Measurements from ENCODE around the gene RPL15.
A peak's percentile ranks its signal among the peaks of the same experiment; 100 is the strongest.

The RPL15 gene

DNA sequence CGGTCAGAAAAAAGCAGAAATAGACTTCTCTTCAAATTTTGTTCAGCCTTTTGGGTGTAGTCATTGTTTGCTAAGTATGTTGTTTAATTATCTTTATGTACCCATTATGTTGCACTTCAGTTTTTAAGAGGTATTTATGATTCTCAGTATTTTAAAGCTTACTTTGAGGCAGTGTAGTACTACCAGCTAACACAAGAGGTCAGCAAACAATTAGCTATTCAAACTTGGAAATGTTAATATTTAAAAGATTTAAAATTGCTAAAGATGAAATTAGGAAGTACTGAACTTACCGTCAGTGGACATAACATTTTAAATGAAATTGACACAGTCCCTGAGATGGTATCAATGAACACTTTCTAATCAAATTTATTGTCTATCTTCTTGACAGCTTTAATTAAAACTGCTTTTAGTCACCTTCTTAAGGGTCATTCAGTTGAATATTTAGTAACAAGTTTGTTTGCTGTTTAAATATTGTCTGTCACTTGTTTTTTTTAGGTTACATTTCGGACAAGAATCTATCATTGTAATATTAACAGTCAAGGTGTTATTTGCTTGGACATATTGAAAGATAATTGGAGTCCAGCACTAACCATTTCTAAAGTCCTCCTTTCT is 28.2 kb upstream of the RPL15 start:
- no peak for DNase-seq (ENCODE audit: low read depth in 1 of 2, low spot score in 1 of 2)
- Histone ChIP-seq H3K27me3 (ENCODE audit: insufficient read depth, poor library complexity, severe bottlenecking) (no peaks in the 10 kb centered on the region), H3K4me3 (replicated peaks; ENCODE audit: insufficient read depth, low read length) (no peak overlapping the region), H3K27ac (replicated peaks) (no peak overlapping the region)
- TF ChIP-seq POLR2AphosphoS5 (IDR thresholded peaks at IDR 0.05; ENCODE audit: low read depth), result no peak
- TF ChIP-seq, protein P1, sequence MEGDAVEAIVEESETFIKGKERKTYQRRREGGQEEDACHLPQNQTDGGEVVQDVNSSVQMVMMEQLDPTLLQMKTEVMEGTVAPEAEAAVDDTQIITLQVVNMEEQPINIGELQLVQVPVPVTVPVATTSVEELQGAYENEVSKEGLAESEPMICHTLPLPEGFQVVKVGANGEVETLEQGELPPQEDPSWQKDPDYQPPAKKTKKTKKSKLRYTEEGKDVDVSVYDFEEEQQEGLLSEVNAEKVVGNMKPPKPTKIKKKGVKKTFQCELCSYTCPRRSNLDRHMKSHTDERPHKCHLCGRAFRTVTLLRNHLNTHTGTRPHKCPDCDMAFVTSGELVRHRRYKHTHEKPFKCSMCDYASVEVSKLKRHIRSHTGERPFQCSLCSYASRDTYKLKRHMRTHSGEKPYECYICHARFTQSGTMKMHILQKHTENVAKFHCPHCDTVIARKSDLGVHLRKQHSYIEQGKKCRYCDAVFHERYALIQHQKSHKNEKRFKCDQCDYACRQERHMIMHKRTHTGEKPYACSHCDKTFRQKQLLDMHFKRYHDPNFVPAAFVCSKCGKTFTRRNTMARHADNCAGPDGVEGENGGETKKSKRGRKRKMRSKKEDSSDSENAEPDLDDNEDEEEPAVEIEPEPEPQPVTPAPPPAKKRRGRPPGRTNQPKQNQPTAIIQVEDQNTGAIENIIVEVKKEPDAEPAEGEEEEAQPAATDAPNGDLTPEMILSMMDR (IDR thresholded peaks at IDR 0.05; ENCODE audit: insufficient read depth, low read length), result peak; percentile 42

DNA sequence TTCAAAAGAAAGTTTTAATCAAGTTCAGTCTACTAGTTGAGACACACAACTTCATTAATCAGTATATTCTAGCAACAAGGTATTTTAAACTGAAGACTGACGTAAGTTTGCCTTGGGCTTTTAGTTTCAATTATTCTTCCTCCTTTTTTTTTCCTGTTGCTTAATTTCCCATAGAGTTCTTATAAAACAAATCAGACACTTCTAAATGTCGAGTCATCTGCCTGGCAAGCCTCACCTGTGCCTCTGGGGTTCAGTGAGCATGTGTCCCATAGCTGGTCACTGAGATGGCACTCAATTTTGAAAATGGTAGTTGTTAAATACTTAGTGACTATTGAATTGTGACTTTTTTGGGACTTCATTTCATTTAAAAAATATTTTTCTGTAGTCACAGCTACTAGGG is 27.5 kb upstream of the RPL15 start:
- Histone ChIP-seq H3K27me3 (ENCODE audit: insufficient read depth, poor library complexity, severe bottlenecking) (no peaks in the 10 kb centered on the region), H3K4me3 (replicated peaks; ENCODE audit: insufficient read depth, low read length) (no peak overlapping the region), H3K27ac (replicated peaks) (no peak overlapping the region)
- TF ChIP-seq GABPA (IDR thresholded peaks at IDR 0.05; ENCODE audit: low read depth), result no peak
- TF ChIP-seq SPI1 (IDR thresholded peaks at IDR 0.05; ENCODE audit: borderline replicate concordance, low read depth), result no peak
- TF ChIP-seq, protein P1 (IDR thresholded peaks at IDR 0.05; ENCODE audit: insufficient read depth, low read length), result no peak
- TF ChIP-seq POLR2AphosphoS5 (IDR thresholded peaks at IDR 0.05; ENCODE audit: low read depth), result no peak
- TF ChIP-seq, protein P2, sequence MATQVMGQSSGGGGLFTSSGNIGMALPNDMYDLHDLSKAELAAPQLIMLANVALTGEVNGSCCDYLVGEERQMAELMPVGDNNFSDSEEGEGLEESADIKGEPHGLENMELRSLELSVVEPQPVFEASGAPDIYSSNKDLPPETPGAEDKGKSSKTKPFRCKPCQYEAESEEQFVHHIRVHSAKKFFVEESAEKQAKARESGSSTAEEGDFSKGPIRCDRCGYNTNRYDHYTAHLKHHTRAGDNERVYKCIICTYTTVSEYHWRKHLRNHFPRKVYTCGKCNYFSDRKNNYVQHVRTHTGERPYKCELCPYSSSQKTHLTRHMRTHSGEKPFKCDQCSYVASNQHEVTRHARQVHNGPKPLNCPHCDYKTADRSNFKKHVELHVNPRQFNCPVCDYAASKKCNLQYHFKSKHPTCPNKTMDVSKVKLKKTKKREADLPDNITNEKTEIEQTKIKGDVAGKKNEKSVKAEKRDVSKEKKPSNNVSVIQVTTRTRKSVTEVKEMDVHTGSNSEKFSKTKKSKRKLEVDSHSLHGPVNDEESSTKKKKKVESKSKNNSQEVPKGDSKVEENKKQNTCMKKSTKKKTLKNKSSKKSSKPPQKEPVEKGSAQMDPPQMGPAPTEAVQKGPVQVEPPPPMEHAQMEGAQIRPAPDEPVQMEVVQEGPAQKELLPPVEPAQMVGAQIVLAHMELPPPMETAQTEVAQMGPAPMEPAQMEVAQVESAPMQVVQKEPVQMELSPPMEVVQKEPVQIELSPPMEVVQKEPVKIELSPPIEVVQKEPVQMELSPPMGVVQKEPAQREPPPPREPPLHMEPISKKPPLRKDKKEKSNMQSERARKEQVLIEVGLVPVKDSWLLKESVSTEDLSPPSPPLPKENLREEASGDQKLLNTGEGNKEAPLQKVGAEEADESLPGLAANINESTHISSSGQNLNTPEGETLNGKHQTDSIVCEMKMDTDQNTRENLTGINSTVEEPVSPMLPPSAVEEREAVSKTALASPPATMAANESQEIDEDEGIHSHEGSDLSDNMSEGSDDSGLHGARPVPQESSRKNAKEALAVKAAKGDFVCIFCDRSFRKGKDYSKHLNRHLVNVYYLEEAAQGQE (IDR thresholded peaks at IDR 0.05; ENCODE audit: insufficient replicate concordance, low read depth), result no peak
- DNase-seq (ENCODE audit: low read depth in 1 of 2, low spot score in 1 of 2), result no peak

DNA sequence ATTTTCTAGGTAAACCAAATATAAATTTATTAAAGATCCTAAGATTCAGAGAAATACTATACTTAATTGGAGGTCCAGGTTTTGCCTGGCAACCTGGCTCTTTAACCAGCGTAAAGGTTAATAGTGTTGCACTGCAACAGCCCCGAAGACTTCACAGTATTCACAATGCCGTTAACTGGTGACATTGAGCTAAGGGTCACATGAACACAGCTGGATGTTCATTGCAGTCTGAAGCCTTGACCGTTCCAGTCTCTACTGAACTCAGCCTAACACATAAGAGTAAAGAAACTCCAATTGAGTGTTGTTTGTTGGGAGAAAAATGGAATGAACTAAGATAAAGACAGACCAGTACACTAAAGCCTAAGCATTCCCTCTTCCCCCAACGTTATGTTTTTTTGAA is 27.0 kb upstream of the RPL15 start:
- TF ChIP-seq, protein P1 (IDR thresholded peaks at IDR 0.05; ENCODE audit: insufficient read depth, low read length), result no peak
- no peak for TF ChIP-seq GABPA (IDR thresholded peaks at IDR 0.05; ENCODE audit: low read depth)
- TF ChIP-seq SPI1 (IDR thresholded peaks at IDR 0.05; ENCODE audit: borderline replicate concordance, low read depth), result no peak
- TF ChIP-seq POLR2AphosphoS5 (IDR thresholded peaks at IDR 0.05; ENCODE audit: low read depth), result no peak
- TF ChIP-seq, protein P2 (IDR thresholded peaks at IDR 0.05; ENCODE audit: insufficient replicate concordance, low read depth), result no peak
- H3K27me3 ChIP-seq (ENCODE audit: insufficient read depth, poor library complexity, severe bottlenecking), result no peaks in the 10 kb centered on the region
- H3K4me3 ChIP-seq (replicated peaks; ENCODE audit: insufficient read depth, low read length), result no peak overlapping the region
- no peak overlapping the region for H3K27ac ChIP-seq (replicated peaks)
- no peak for DNase-seq (ENCODE audit: low read depth in 1 of 2, low spot score in 1 of 2)

Data from HL-60 (cell line).